ENCODE results near the gene BET1.

BET1 gene

GRCh38 chr7:94048755-94049154 lies 44.6 kb upstream of the BET1 start:
- no peak for TF ChIP-seq CTCF (IDR thresholded peaks at IDR 0.05; ENCODE audit: insufficient read depth, low read length, poor library complexity, severe bottlenecking)
- Histone ChIP-seq H3K27me3 (replicated peaks; ENCODE audit: control insufficient read depth, insufficient read depth, low read length) (no peaks in the 10 kb centered on the region), H3K4me3 (replicated peaks; ENCODE audit: low read depth, low read length) (no peak overlapping the region), H3K36me3 (ENCODE audit: control insufficient read depth, insufficient read depth, low read length) (no peaks in the 10 kb centered on the region)
- DNase-seq (ENCODE audit: extremely low read depth, insufficient read length), result no peak

DNA sequence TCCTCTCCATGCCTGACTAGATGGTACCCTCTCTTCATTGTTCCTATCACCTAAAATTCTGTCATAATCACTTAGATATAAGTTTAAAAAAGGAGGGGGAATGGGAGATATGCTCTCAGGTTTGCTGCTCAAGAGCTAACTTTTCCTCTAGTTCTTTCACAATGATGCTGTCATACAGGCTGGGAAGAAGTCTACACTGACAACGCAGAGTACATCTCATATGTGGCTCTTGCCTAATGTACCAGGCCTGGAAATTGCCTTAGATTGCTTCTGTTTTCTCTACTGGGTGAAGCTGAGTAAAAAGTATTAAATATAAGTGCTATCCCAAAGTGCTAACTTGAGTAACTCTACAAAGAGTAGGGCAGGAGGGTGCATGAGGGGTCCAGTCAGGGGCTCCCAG lies 43.8 kb upstream of the BET1 start:
- H3K4me3 ChIP-seq (replicated peaks; ENCODE audit: low read depth, low read length), result no peak overlapping the region
- H3K36me3 ChIP-seq (ENCODE audit: control insufficient read depth, insufficient read depth, low read length), result no peaks in the 10 kb centered on the region
- DNase-seq (ENCODE audit: extremely low read depth, insufficient read length), result no peak
- no peaks in the 10 kb centered on the region for H3K27me3 ChIP-seq (replicated peaks; ENCODE audit: control insufficient read depth, insufficient read depth, low read length)
- TF ChIP-seq CTCF (IDR thresholded peaks at IDR 0.05; ENCODE audit: insufficient read depth, low read length, poor library complexity, severe bottlenecking), result no peak

GRCh38 chr7:94045581-94045980 lies 41.4 kb upstream of the BET1 start:
- TF ChIP-seq CTCF (IDR thresholded peaks at IDR 0.05; ENCODE audit: insufficient read depth, low read length, poor library complexity, severe bottlenecking), result no peak
- DNase-seq (ENCODE audit: extremely low read depth, insufficient read length), result no peak
- no peak overlapping the region for H3K4me3 ChIP-seq (replicated peaks; ENCODE audit: low read depth, low read length)
- H3K27me3 ChIP-seq (replicated peaks; ENCODE audit: control insufficient read depth, insufficient read depth, low read length), result no peaks in the 10 kb centered on the region
- no peaks in the 10 kb centered on the region for H3K36me3 ChIP-seq (ENCODE audit: control insufficient read depth, insufficient read depth, low read length)

GRCh38 chr7:94044806-94045205 lies 40.7 kb upstream of the BET1 start:
- TF ChIP-seq CTCF (IDR thresholded peaks at IDR 0.05; ENCODE audit: insufficient read depth, low read length, poor library complexity, severe bottlenecking), result no peak
- Histone ChIP-seq H3K4me3 (replicated peaks; ENCODE audit: low read depth, low read length) (no peak overlapping the region), H3K27me3 (replicated peaks; ENCODE audit: control insufficient read depth, insufficient read depth, low read length) (no peaks in the 10 kb centered on the region), H3K36me3 (ENCODE audit: control insufficient read depth, insufficient read depth, low read length) (no peaks in the 10 kb centered on the region)
- peak; percentile 42 for DNase-seq (ENCODE audit: extremely low read depth, insufficient read length)

GRCh38 chr7:94043299-94043698 lies 39.1 kb upstream of the BET1 start:
- H3K27me3 ChIP-seq (replicated peaks; ENCODE audit: control insufficient read depth, insufficient read depth, low read length), result no peaks in the 10 kb centered on the region
- no peaks in the 10 kb centered on the region for H3K36me3 ChIP-seq (ENCODE audit: control insufficient read depth, insufficient read depth, low read length)
- DNase-seq (ENCODE audit: extremely low read depth, insufficient read length), result no peak
- H3K4me3 ChIP-seq (replicated peaks; ENCODE audit: low read depth, low read length), result no peak overlapping the region
- TF ChIP-seq CTCF (IDR thresholded peaks at IDR 0.05; ENCODE audit: insufficient read depth, low read length, poor library complexity, severe bottlenecking), result no peak

DNA sequence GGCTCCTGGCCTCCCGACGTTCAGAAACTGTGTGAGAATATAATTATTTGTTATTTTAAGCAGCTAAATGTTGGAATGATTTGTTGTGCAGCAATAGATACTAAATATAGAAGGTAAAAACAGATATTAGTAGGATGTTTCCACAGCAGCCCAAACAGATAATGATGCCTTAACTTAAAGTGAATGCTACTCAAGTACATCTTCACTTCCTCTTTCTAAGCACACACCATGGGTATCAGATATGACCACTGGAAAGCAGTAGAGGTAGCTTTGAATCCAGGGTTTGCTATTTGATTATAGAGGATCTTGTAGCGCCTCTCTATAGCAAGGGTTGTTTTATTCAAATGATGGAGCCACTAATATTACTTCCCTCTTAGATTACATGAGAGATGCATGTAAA lies 38.2 kb upstream of the BET1 start:
- DNase-seq (ENCODE audit: extremely low read depth, insufficient read length), result no peak
- H3K36me3 ChIP-seq (ENCODE audit: control insufficient read depth, insufficient read depth, low read length), result no peaks in the 10 kb centered on the region
- H3K4me3 ChIP-seq (replicated peaks; ENCODE audit: low read depth, low read length), result no peak overlapping the region
- no peaks in the 10 kb centered on the region for H3K27me3 ChIP-seq (replicated peaks; ENCODE audit: control insufficient read depth, insufficient read depth, low read length)
- no peak for TF ChIP-seq CTCF (IDR thresholded peaks at IDR 0.05; ENCODE audit: insufficient read depth, low read length, poor library complexity, severe bottlenecking)

All from GM06990 (cell line).